Measurements from ENCODE around the gene TSPAN15.
"Not testable (repeated sequence)": the region's sequence is repeated elsewhere in the genome, so short reads cannot be mapped to it uniquely, and the experiment has no call there.

TSPAN15 gene

DNA sequence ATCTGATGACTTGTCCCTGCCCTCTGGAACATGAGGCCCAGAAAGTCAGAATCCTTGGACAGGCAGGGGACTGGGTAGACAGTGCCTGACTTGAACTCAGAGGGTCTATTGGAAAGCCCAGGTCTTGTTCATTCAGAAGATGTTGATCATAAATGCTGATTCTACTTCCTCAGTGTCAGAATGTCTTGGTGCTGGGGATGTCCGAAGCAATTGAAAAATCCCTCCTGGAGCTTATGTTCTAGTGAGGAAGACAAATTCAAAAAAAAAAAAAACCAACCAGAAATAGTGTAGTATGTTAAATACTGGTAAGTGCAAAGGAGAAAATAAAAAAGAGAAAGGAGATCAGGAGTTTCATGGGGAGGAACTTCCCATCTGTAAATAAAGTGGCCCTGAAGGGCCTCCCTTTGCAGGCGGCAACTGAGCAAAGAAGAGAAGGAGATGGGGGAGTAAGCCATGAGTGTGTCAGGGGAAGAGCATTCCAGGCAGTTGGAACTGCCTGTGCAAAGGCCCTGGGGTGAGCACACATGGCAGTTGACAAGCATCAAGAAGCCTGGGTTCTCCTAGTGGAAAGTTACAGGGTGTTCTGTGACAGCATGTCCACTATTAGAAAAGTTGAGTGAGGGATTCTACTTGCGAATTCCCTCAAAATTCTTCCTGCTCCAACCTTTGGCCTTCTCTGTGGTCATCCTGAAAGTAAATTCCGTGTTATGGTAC lies 30.7 kb downstream of the TSPAN15 start:
- H3K9ac ChIP-seq (ENCODE audit: low read depth, low read length), result no peak overlapping the region
- no peaks in the 10 kb centered on the region for H3K9me3 ChIP-seq (replicated peaks; ENCODE audit: low read length)
- no peak overlapping the region for H3K4me3 ChIP-seq (ENCODE audit: low read length)
- peaks cover 13% of the 10 kb centered on the region for H3K4me1 ChIP-seq (ENCODE audit: control insufficient read depth, insufficient read depth, low read length)
- no peak overlapping the region for H3K4me2 ChIP-seq (ENCODE audit: low read length)
- H3K27me3 ChIP-seq (ENCODE audit: control insufficient read depth, insufficient read depth, low read length), result no peaks in the 10 kb centered on the region
- H3K36me3 ChIP-seq (ENCODE audit: insufficient read depth, low read length), result no peaks in the 10 kb centered on the region

- no peaks in the 10 kb centered on the region for H3K9me3 ChIP-seq (replicated peaks; ENCODE audit: low read length)
- H3K36me3 ChIP-seq (ENCODE audit: insufficient read depth, low read length), result no peaks in the 10 kb centered on the region
- H3K27me3 ChIP-seq (ENCODE audit: control insufficient read depth, insufficient read depth, low read length), result no peaks in the 10 kb centered on the region
- H3K4me3 ChIP-seq (ENCODE audit: low read length), result no peak overlapping the region
- H3K4me2 ChIP-seq (ENCODE audit: low read length), result no peak overlapping the region
- H3K4me1 ChIP-seq (ENCODE audit: control insufficient read depth, insufficient read depth, low read length), result peaks cover 13% of the 10 kb centered on the region
- no peak overlapping the region for H3K9ac ChIP-seq (ENCODE audit: low read depth, low read length)
Observed at GRCh38 chr10:69483963-69484362, 32.7 kb downstream of the TSPAN15 start.

GRCh38 chr10:69484736-69485135 lies 33.5 kb downstream of the TSPAN15 start:
- no peaks in the 10 kb centered on the region for H3K27me3 ChIP-seq (ENCODE audit: control insufficient read depth, insufficient read depth, low read length)
- H3K9me3 ChIP-seq (replicated peaks; ENCODE audit: low read length), result no peaks in the 10 kb centered on the region
- H3K4me3 ChIP-seq (ENCODE audit: low read length), result no peak overlapping the region
- no peaks in the 10 kb centered on the region for H3K36me3 ChIP-seq (ENCODE audit: insufficient read depth, low read length)
- H3K4me1 ChIP-seq (ENCODE audit: control insufficient read depth, insufficient read depth, low read length), result peaks cover 8% of the 10 kb centered on the region
- no peak overlapping the region for H3K4me2 ChIP-seq (ENCODE audit: low read length)
- H3K9ac ChIP-seq (ENCODE audit: low read depth, low read length), result no peak overlapping the region

- H3K9ac ChIP-seq (ENCODE audit: low read depth, low read length), result no peak overlapping the region
- no peak overlapping the region for H3K4me2 ChIP-seq (ENCODE audit: low read length)
- no peaks in the 10 kb centered on the region for H3K4me1 ChIP-seq (ENCODE audit: control insufficient read depth, insufficient read depth, low read length)
- no peaks in the 10 kb centered on the region for H3K9me3 ChIP-seq (replicated peaks; ENCODE audit: low read length)
- H3K4me3 ChIP-seq (ENCODE audit: low read length), result no peak overlapping the region
- no peaks in the 10 kb centered on the region for H3K36me3 ChIP-seq (ENCODE audit: insufficient read depth, low read length)
- no peaks in the 10 kb centered on the region for H3K27me3 ChIP-seq (ENCODE audit: control insufficient read depth, insufficient read depth, low read length)
Observed at GRCh38 chr10:69486922-69487730, 35.9 kb downstream of the TSPAN15 start.

DNA sequence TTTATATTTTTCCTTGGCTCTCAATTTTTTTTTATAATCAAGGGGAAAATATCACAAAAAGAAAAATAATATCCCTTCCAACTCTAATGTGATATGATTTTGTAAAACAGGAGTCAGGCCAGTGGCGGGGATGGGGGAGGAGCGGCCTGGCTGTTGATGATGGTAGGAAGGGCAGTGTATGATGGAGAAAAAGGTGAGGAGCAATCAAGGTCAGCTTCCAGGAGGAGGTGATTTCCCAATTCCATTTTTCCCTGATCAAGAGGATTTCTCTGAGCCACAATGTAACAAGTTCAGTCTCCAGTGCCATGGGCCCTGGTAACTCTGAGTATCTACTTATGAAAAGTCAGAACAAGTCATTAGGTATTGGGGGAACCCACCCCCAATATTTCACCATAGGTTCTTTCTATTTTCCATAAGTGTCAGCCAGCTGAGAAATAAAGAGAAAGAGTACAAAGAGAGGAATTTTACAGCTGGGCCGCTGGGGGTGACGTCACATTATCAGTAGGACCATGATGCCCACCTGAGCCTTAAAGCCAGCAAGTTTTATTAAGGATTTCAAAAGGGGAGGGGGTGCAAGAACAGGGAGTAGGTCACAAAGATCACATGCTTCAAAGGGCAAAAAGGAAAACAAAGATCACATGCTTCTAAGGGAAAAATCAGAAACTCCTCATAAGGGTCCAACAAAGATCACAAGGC lies 37.0 kb downstream of the TSPAN15 start:
- not testable (repeated sequence) for H3K27me3 ChIP-seq (ENCODE audit: control insufficient read depth, insufficient read depth, low read length); H3K9ac ChIP-seq (ENCODE audit: low read depth, low read length); H3K4me3 ChIP-seq (ENCODE audit: low read length); H3K4me2 ChIP-seq (ENCODE audit: low read length); H3K4me1 ChIP-seq (ENCODE audit: control insufficient read depth, insufficient read depth, low read length); H3K9me3 ChIP-seq (replicated peaks; ENCODE audit: low read length); H3K36me3 ChIP-seq (ENCODE audit: insufficient read depth, low read length)

DNA sequence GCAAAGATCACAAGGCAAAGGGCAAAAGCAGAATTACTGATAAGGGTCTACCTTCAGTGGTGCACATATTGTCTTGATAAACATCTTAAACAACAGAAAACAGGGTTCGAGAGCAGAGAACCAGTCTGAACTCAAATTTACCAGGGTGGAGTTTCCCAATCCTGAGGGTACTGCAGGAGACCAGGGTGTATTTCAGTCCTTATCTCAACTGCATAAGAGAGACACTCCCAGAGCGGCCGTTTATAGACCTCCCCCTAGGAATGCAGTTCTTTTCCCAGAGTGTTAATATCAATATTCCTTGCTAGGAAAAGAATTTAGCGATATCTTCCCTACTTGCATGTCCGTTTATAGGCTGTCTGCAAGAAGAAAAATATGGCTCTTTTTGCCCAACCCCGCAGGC lies 37.6 kb downstream of the TSPAN15 start:
- not testable (repeated sequence) for H3K4me1 ChIP-seq (ENCODE audit: control insufficient read depth, insufficient read depth, low read length); H3K27me3 ChIP-seq (ENCODE audit: control insufficient read depth, insufficient read depth, low read length); H3K9ac ChIP-seq (ENCODE audit: low read depth, low read length); H3K9me3 ChIP-seq (replicated peaks; ENCODE audit: low read length); H3K36me3 ChIP-seq (ENCODE audit: insufficient read depth, low read length); H3K4me3 ChIP-seq (ENCODE audit: low read length); H3K4me2 ChIP-seq (ENCODE audit: low read length)

DNA sequence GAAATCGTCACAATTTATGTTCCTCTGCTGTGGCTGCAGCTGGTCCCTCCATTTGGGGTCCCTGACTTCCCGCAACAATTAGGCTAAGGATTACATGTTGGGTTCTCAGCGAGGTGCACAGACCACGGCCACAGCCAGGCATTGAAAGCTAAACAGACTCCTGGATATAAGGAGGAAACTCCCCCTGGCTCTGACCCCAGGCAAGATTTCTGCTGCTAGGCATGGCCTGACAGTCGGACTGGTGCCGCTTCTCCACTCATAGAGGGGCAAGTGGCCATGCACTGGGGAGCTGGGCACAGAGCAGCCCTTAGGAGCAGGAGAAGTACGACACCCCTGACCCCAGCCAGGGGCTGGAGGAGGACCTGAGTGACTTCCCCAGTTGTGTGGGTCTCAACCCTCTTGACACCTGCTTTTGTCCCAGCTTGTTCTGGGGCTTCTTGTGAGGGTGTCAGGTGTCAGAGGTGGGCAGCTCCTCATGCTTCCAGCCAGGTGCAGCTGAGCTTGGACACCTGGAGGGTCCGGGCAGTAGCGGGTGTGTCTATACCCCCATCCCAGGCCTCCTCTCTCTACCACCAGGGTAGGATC lies 38.3 kb downstream of the TSPAN15 start:
- no peaks in the 10 kb centered on the region for H3K36me3 ChIP-seq (ENCODE audit: insufficient read depth, low read length)
- H3K27me3 ChIP-seq (ENCODE audit: control insufficient read depth, insufficient read depth, low read length), result no peaks in the 10 kb centered on the region
- H3K4me1 ChIP-seq (ENCODE audit: control insufficient read depth, insufficient read depth, low read length), result no peaks in the 10 kb centered on the region
- H3K4me3 ChIP-seq (ENCODE audit: low read length), result no peak overlapping the region
- no peaks in the 10 kb centered on the region for H3K9me3 ChIP-seq (replicated peaks; ENCODE audit: low read length)
- no peak overlapping the region for H3K4me2 ChIP-seq (ENCODE audit: low read length)
- H3K9ac ChIP-seq (ENCODE audit: low read depth, low read length), result no peak overlapping the region

- Histone ChIP-seq H3K4me3 (ENCODE audit: low read length) (no peak overlapping the region), H3K4me1 (ENCODE audit: control insufficient read depth, insufficient read depth, low read length) (no peaks in the 10 kb centered on the region), H3K9me3 (replicated peaks; ENCODE audit: low read length) (no peaks in the 10 kb centered on the region), H3K9ac (ENCODE audit: low read depth, low read length) (no peak overlapping the region), H3K36me3 (ENCODE audit: insufficient read depth, low read length) (no peaks in the 10 kb centered on the region), H3K4me2 (ENCODE audit: low read length) (no peak overlapping the region), H3K27me3 (ENCODE audit: control insufficient read depth, insufficient read depth, low read length) (no peaks in the 10 kb centered on the region)
Observed at GRCh38 chr10:69490876-69491275, 39.6 kb downstream of the TSPAN15 start.

- H3K9me3 ChIP-seq (replicated peaks; ENCODE audit: low read length), result no peaks in the 10 kb centered on the region
- no peaks in the 10 kb centered on the region for H3K27me3 ChIP-seq (ENCODE audit: control insufficient read depth, insufficient read depth, low read length)
- H3K4me3 ChIP-seq (ENCODE audit: low read length), result no peak overlapping the region
- H3K4me2 ChIP-seq (ENCODE audit: low read length), result no peak overlapping the region
- H3K4me1 ChIP-seq (ENCODE audit: control insufficient read depth, insufficient read depth, low read length), result no peaks in the 10 kb centered on the region
- no peaks in the 10 kb centered on the region for H3K36me3 ChIP-seq (ENCODE audit: insufficient read depth, low read length)
- H3K9ac ChIP-seq (ENCODE audit: low read depth, low read length), result no peak overlapping the region
Observed at GRCh38 chr10:69491611-69492010, 40.3 kb downstream of the TSPAN15 start.

DNA sequence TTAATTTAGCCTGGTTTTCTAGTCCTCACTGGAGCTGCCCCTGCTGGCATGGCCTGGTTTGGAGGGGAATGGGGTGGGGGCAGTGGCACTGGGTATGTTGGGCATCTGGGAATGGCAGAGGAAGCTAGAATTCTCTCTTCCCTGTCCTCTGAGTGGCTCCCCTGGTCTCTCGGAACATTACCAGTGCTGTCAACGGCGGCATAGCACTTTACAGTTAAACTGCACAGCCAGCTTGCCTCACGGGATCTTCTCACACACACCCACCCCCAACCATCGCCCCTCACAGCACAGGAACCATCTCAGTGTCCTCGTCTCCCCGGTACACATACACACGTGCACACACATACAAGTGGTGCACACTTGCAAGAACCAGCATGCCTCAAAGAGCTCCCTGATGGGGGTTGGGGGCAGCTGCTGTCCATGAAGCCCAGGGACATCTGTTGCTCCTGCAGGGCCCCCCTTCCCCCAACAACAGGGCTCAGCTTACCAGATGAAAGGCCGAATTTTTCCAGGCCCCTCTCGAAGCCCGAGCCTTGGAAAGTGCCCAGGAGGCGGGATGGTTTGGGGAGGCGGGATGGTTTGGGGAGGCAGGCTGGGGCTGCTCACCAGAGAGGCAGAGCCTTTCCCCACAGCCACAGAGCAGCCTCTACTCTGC lies 41.0 kb downstream of the TSPAN15 start:
- no peaks in the 10 kb centered on the region for H3K4me1 ChIP-seq (ENCODE audit: control insufficient read depth, insufficient read depth, low read length)
- no peak overlapping the region for H3K4me3 ChIP-seq (ENCODE audit: low read length)
- H3K9ac ChIP-seq (ENCODE audit: low read depth, low read length), result no peak overlapping the region
- H3K4me2 ChIP-seq (ENCODE audit: low read length), result no peak overlapping the region
- H3K27me3 ChIP-seq (ENCODE audit: control insufficient read depth, insufficient read depth, low read length), result no peaks in the 10 kb centered on the region
- no peaks in the 10 kb centered on the region for H3K36me3 ChIP-seq (ENCODE audit: insufficient read depth, low read length)
- no peaks in the 10 kb centered on the region for H3K9me3 ChIP-seq (replicated peaks; ENCODE audit: low read length)
